HG03064 (cell line): ENCODE results near the gene IGFN1.
A peak's percentile ranks its signal among the peaks of the same experiment; 100 is the strongest.

Source experiments
- ATAC-seq: cut with Tn5 transposase; IDR thresholded peaks from one replicate; pipeline ENCODE4 v1.9.1; 2021; ENCODE audit warnings: low read depth; ENCODE audit not compliant: unreplicated experiment

Gene IGFN1

GRCh38 chr1:201190624-201191051 lies at the start of gene IGFN1:
Gene IGFN1 (plus strand): TSS chr1:201190824. CDS start chr1:201193294, 2,470 bp downstream.
- ATAC-seq, result no peak

GRCh38 chr1:201140941-201141260 lies 49.7 kb upstream of the IGFN1 start:
- ATAC-seq, result no peak

GRCh38 chr1:201141418-201141817 lies 49.2 kb upstream of the IGFN1 start:
- ATAC-seq, result no peak

- no peak for ATAC-seq
Observed at GRCh38 chr1:201142011-201142848, 48.4 kb upstream of the IGFN1 start.

- no peak for ATAC-seq
Observed at GRCh38 chr1:201142849-201143725, 47.5 kb upstream of the IGFN1 start.

- no peak for ATAC-seq
Observed at GRCh38 chr1:201143726-201144635, 46.6 kb upstream of the IGFN1 start.

- no peak for ATAC-seq
Observed at GRCh38 chr1:201144701-201145100, 45.9 kb upstream of the IGFN1 start.

- ATAC-seq, result no peak
Observed at GRCh38 chr1:201145132-201145531, 45.5 kb upstream of the IGFN1 start.

- ATAC-seq, result no peak
Observed at GRCh38 chr1:201145816-201146215, 44.8 kb upstream of the IGFN1 start.

- no peak for ATAC-seq
Observed at GRCh38 chr1:201146626-201147390, 43.8 kb upstream of the IGFN1 start.

GRCh38 chr1:201147396-201148015 lies 43.1 kb upstream of the IGFN1 start:
- no peak for ATAC-seq

- ATAC-seq, result no peak
Observed at GRCh38 chr1:201149400-201149799, 41.2 kb upstream of the IGFN1 start.

GRCh38 chr1:201153474-201154388 lies 36.9 kb upstream of the IGFN1 start:
- ATAC-seq, result peak; percentile 63

GRCh38 chr1:201154389-201155165 lies 36.0 kb upstream of the IGFN1 start, which contains the start of gene TMEM9:
Gene TMEM9 (minus strand): TSS chr1:201154474. CDS start chr1:201153923, 551 bp downstream.
- peak; percentile 98 for ATAC-seq

GRCh38 chr1:201155354-201155753 lies 35.3 kb upstream of the IGFN1 start:
- no peak for ATAC-seq

GRCh38 chr1:201156346-201156745 lies 34.3 kb upstream of the IGFN1 start:
- ATAC-seq, result no peak

- ATAC-seq, result no peak
Observed at GRCh38 chr1:201156819-201157218, 33.8 kb upstream of the IGFN1 start.
